Measurements from ENCODE around the gene ABCA10.

Gene ABCA10

GRCh38 chr17:69103557-69104233 is 124.9 kb downstream of the ABCA10 start:
- DNase-seq (ENCODE audit: low read depth in 2 of 2) = no peak

GRCh38 chr17:69098625-69099024 is 130.0 kb downstream of the ABCA10 start:
- no peak for DNase-seq (ENCODE audit: low read depth in 2 of 2)
